SK-N-MC (cell line): ENCODE measurements around the gene RBMY1E.
"Not testable (repeated sequence)": the region's sequence is repeated elsewhere in the genome, so short reads cannot be mapped to it uniquely, and the experiment has no call there.

Experiments used
- DNase-seq: peaks from one replicate; pipeline ENCODE4 v3.0.0-alpha.2; 2011; ENCODE audit warnings: low read depth, low spot score
- H3K27ac ChIP-seq: fragments of 200-600 bp; sonication (generic); 2 replicates; pipeline ENCODE4 v1.5.1; 2016; ENCODE audit warnings: mixed run types
- H3K36me3 ChIP-seq: fragments of 200-600 bp; sonication (generic); 2 replicates; pipeline ENCODE4 v1.6.1; 2017; ENCODE audit warnings: antibody characterized with exemption, low read length, mixed read lengths; ENCODE audit not compliant: insufficient read depth
- H3K4me3 ChIP-seq: fragments of 200-600 bp; sonication (generic); 2 replicates; pipeline ENCODE4 v1.5.1; 2016
- H3K9ac ChIP-seq: fragments of 200-600 bp; sonication (generic); 2 replicates; pipeline ENCODE4 v1.8.0; 2017; ENCODE audit warnings: mixed run types, mixed read lengths; ENCODE audit not compliant: insufficient read length
- H3K9me3 ChIP-seq: fragments of 200-600 bp; sonication (generic); 2 replicates; pipeline ENCODE4 v1.6.1; 2017; ENCODE audit warnings: low read depth, mild to moderate bottlenecking, antibody characterized with exemption, low read length, moderate library complexity, mixed read lengths

The RBMY1E gene

GRCh38 chrY:21917932-21918331 is at the start of gene RBMY1E:
Gene RBMY1E (minus strand): TSS chrY:21918032. CDS start chrY:21916054, 1,978 bp downstream.
- not testable (repeated sequence) for DNase-seq, H3K27ac ChIP-seq, H3K4me3 ChIP-seq, H3K36me3 ChIP-seq, H3K9me3 ChIP-seq, H3K9ac ChIP-seq

- not testable (repeated sequence) for H3K4me3 ChIP-seq, H3K27ac ChIP-seq, H3K9me3 ChIP-seq, H3K36me3 ChIP-seq, DNase-seq, H3K9ac ChIP-seq
These were observed 23.4 kb downstream of the RBMY1E start, which contains the start of gene RBMY1D for GRCh38 chrY:21894426-21894825. Gene RBMY1D (minus strand): TSS chrY:21894526. CDS start chrY:21892513, 2,013 bp downstream.

- H3K9me3 ChIP-seq, H3K36me3 ChIP-seq, H3K27ac ChIP-seq, DNase-seq, H3K9ac ChIP-seq, H3K4me3 ChIP-seq: not testable (repeated sequence)
These were observed 48.3 kb downstream of the RBMY1E start for GRCh38 chrY:21869407-21870076.
